DOHH2 (cell line): Measurements from ENCODE around the gene MC4R.

ENCODE experiments used
- H3F3A ChIP-seq: fragments of 200-600 bp; sonication (generic), shearing (Covaris generic); 2 replicates; pipeline ENCODE4 v1.6.0; 2016; ENCODE audit warnings: antibody characterized with exemption, mild to moderate bottlenecking; ENCODE audit not compliant: control insufficient read depth, insufficient read depth
- H3K27ac ChIP-seq: fragments of 200-600 bp; sonication (generic); 2 replicates; pipeline ENCODE4 v1.5.1; 2014; ENCODE audit warnings: low read depth, mild to moderate bottlenecking, low read length, moderate library complexity
- H3K27me3 ChIP-seq: fragments of 200-600 bp; sonication (generic); 2 replicates; pipeline ENCODE4 v1.6.1; 2014; ENCODE audit warnings: mild to moderate bottlenecking, low read length, mixed read lengths; ENCODE audit not compliant: control insufficient read depth
- H3K36me3 ChIP-seq: fragments of 200-600 bp; sonication (generic); 2 replicates; pipeline ENCODE4 v1.6.1; 2014; ENCODE audit warnings: mild to moderate bottlenecking, low read length, moderate library complexity, mixed read lengths; ENCODE audit not compliant: control insufficient read depth
- H3K4me1 ChIP-seq: fragments of 200-600 bp; sonication (generic); 2 replicates; pipeline ENCODE4 v1.6.1; 2014; ENCODE audit warnings: mild to moderate bottlenecking, low read length, mixed read lengths; ENCODE audit not compliant: control insufficient read depth
- H3K4me2 ChIP-seq: fragments of 200-600 bp; sonication (generic); 2 replicates; pipeline ENCODE4 v1.6.0; 2014; ENCODE audit warnings: mild to moderate bottlenecking, low read length, moderate library complexity
- H3K4me3 ChIP-seq: fragments of 200-600 bp; sonication (generic); 2 replicates; pipeline ENCODE4 v1.5.1; 2014; ENCODE audit warnings: mild to moderate bottlenecking, low read length, mixed read lengths
- H3K79me2 ChIP-seq: fragments of 200-600 bp; sonication (generic); 2 replicates; pipeline ENCODE4 v1.6.1; 2014; ENCODE audit warnings: mild to moderate bottlenecking, low read length, mixed read lengths; ENCODE audit not compliant: control insufficient read depth
- H3K9me2 ChIP-seq: fragments of 200-600 bp; sonication (generic); replicated peaks from 2 replicates; pipeline ENCODE4 v1.6.1; 2014; ENCODE audit warnings: mild to moderate bottlenecking, low read length, mixed read lengths; ENCODE audit not compliant: control insufficient read depth
- H3K9me3 ChIP-seq: fragments of 200-600 bp; sonication (generic); 2 replicates; pipeline ENCODE4 v1.6.1; 2014; ENCODE audit warnings: antibody characterized with exemption, low read length, mixed read lengths; ENCODE audit not compliant: control insufficient read depth, insufficient read depth
- H4K20me1 ChIP-seq: fragments of 200-600 bp; sonication (generic); 2 replicates; pipeline ENCODE4 v1.6.0; 2014; ENCODE audit warnings: low read depth, mild to moderate bottlenecking, antibody characterized with exemption, low read length, moderate library complexity; ENCODE audit not compliant: control insufficient read depth, insufficient read depth
- CTCF ChIP-seq: fragments of 200-600 bp; sonication (generic); IDR thresholded peaks from one replicate; pipeline ENCODE4 v1.5.1; 2014; ENCODE audit warnings: antibody characterized with exemption, mild to moderate bottlenecking, low read depth, low read length; ENCODE audit not compliant: poor library complexity, severe bottlenecking
- EZH2phosphoT487 ChIP-seq: fragments of 200-600 bp; sonication (generic); IDR thresholded peaks from 2 replicates; pipeline ENCODE4 v1.6.1; 2017; ENCODE audit warnings: borderline replicate concordance, mild to moderate bottlenecking, antibody characterized with exemption, low read length, moderate library complexity, mixed read lengths

The MC4R gene

DNA sequence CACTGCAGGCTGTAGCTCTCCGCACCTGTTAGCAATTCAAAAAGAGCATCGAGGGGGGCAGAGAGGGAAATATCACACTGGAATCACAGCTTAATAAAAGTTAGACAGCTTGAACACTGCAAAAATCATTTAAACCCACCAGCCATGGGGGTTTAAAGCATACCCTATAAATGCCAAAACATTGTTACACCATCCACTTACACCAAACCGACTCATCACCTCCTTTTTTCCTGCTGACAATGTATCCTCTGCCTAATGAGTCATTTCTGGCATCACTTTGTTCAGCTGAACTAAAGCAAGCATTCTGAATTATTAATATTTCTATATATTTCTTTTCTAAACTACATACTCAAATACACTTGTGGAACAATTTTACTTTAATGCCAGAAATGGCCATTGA, 21.6 kb downstream of the MC4R start:
- no peak overlapping the region for H3K27ac ChIP-seq
- no peaks in the 10 kb centered on the region for H3K27me3 ChIP-seq
- H3F3A ChIP-seq: no peaks in the 10 kb centered on the region
- TF ChIP-seq EZH2phosphoT487: no peak
- TF ChIP-seq CTCF: no peak
- no peak overlapping the region for H3K4me3 ChIP-seq
- no peaks in the 10 kb centered on the region for H4K20me1 ChIP-seq
- no peaks in the 10 kb centered on the region for H3K9me3 ChIP-seq
- H3K79me2 ChIP-seq: no peaks in the 10 kb centered on the region
- no peak overlapping the region for H3K4me2 ChIP-seq
- H3K4me1 ChIP-seq: no peaks in the 10 kb centered on the region
- H3K36me3 ChIP-seq: no peaks in the 10 kb centered on the region
- no peaks in the 10 kb centered on the region for H3K9me2 ChIP-seq

- Histone ChIP-seq H4K20me1 (no peaks in the 10 kb centered on the region), H3K36me3 (no peaks in the 10 kb centered on the region), H3K9me3 (no peaks in the 10 kb centered on the region), H3K27ac (no peak overlapping the region), H3K4me2 (no peak overlapping the region), H3K4me1 (no peaks in the 10 kb centered on the region), H3K9me2 (no peaks in the 10 kb centered on the region), H3K79me2 (no peaks in the 10 kb centered on the region), H3F3A (no peaks in the 10 kb centered on the region), H3K4me3 (no peak overlapping the region), H3K27me3 (no peaks in the 10 kb centered on the region)
- TF ChIP-seq EZH2phosphoT487 (no peak), CTCF (no peak)
Observed at GRCh38 chr18:60350150-60350549, 22.4 kb downstream of the MC4R start.

GRCh38 chr18:60347526-60348045, 25.0 kb downstream of the MC4R start:
- no peaks in the 10 kb centered on the region for H3K27me3 ChIP-seq
- H3K4me2 ChIP-seq: no peak overlapping the region
- no peaks in the 10 kb centered on the region for H3K79me2 ChIP-seq
- no peak overlapping the region for H3K27ac ChIP-seq
- H3K9me2 ChIP-seq: no peaks in the 10 kb centered on the region
- H3K9me3 ChIP-seq: no peaks in the 10 kb centered on the region
- no peak overlapping the region for H3K4me3 ChIP-seq
- no peaks in the 10 kb centered on the region for H3K36me3 ChIP-seq
- H3K4me1 ChIP-seq: no peaks in the 10 kb centered on the region
- no peaks in the 10 kb centered on the region for H3F3A ChIP-seq
- no peak for TF ChIP-seq EZH2phosphoT487
- no peak for TF ChIP-seq CTCF
- no peaks in the 10 kb centered on the region for H4K20me1 ChIP-seq
